ENCODE data around the gene TOP3B. TPM values are rescaled to one million over a fixed set of nuclear protein-coding genes. Genes with fewer than 3 reads are reported as not detected.
A peak's percentile ranks its signal among the peaks of the same experiment; 100 is the strongest.

Gene TOP3B
- total and polyA plus RNA-seq, 10 of the 15 experiments (the other 5 are each of a cell fraction or from before 2014, with no cell fraction given): 0.60 to 47.3 (median 33.7) TPM

GRCh38 chr22:21937041-21937820 is 45.4 kb downstream of the TOP3B start:
- RAD21 ChIA-PET (ENCODE audit: unreplicated experiment): interaction anchor here (1.0 to 2.5 kb wide), 7 partner anchors 13 to 1038 kb away, joined by 3 to 17 read pairs (median 4); partner anchors contain the start of gene PPM1F

More at GRCh38 chr22:21937041-21937820, 45.4 kb downstream of the TOP3B start:
- ChIA-PET SMC1A (ENCODE audit: uncharacterized antibody, unreplicated experiment) (interaction anchor here (0.6 to 2.5 kb wide), 9 partner anchors 13 to 277 kb away, joined by 3 to 14 read pairs (median 4); partner anchors contain the start of gene PPM1F), CTCF (interaction anchor here (0.9 to 8.1 kb wide), 21 partner anchors 12 to 1023 kb away, joined by 3 to 82 read pairs (median 4); partner anchors contain the start of genes PPIL2 and PPM1F), POLR2A (interaction anchor here (1.4 kb wide), 1 partner anchor 174 kb away, joined by 4 read pairs; no protein-coding TSS in a partner anchor)
- H2AFZ ChIP-seq (ENCODE audit: control insufficient read depth, low read depth, low read length): peak overlapping the region; percentile 71; the same call in 1 of the 2 replicates
- no peaks in the 10 kb centered on the region for H4K20me1 ChIP-seq (ENCODE audit: control insufficient read depth, insufficient read depth)
- no peaks in the 10 kb centered on the region for H3K27me3 ChIP-seq (replicated peaks in 1 of 2; ENCODE audit: control insufficient read depth in 2 of 2, insufficient read depth in 2 of 2, low read length in 1 of 2)
- in situ Hi-C loops (cut with MboI) (loop anchor here (10.0 kb wide), 1 partner anchor 62 kb away; no protein-coding TSS in a partner anchor), intact Hi-C loops (cut with micrococcal nuclease; ENCODE audit: unreplicated experiment) (loop anchor here (5.0 to 10.0 kb wide), 5 partner anchors 70 to 1020 kb away; partner anchors contain the start of gene MAPK1)
- H3K4me3 ChIP-seq: no peak overlapping the region
- H3K4me1 ChIP-seq (ENCODE audit: control insufficient read depth, insufficient read depth, low read length): peaks cover 13% of the 10 kb centered on the region
- WGBS (ENCODE audit: insufficient coverage, insufficient replicate concordance, low lambda C conversion rate, missing lambda C conversion rate): 85% methylated on average over 20 of the region's 20 CpGs
- H3K36me3 ChIP-seq (ENCODE audit: control insufficient read depth in 2 of 2, insufficient read depth in 2 of 2, low read length in 1 of 2): no peaks in the 10 kb centered on the region; a peak in 1 of 4 replicates
- TF ChIP-seq NKRF (conservative IDR thresholded peaks at IDR 0.05) (no peak), SMARCA5 (IDR thresholded peaks at IDR 0.05) (no peak), NBN (IDR thresholded peaks at IDR 0.05) (no peak), KLF5 (IDR thresholded peaks at IDR 0.05; ENCODE audit: partially characterized antibody) (no peak), JUNB (IDR thresholded peaks at IDR 0.05) (no peak), ZBTB4 (CRISPR knock-in tag; IDR thresholded peaks at IDR 0.05) (no peak), CBX5 (IDR thresholded peaks at IDR 0.05; ENCODE audit: low read depth) (no peak), TCF7 (IDR thresholded peaks at IDR 0.05; ENCODE audit: borderline replicate concordance) (no peak), E2F8 (IDR thresholded peaks at IDR 0.05; ENCODE audit: low read depth, partially characterized antibody) (no peak)
- peak overlapping the region; percentile 58; the same call in 1 of the 2 replicates for H3K9ac ChIP-seq (ENCODE audit: control insufficient read depth, insufficient read depth, low read length)
- ATAC-seq (no peak), DNase-seq (ENCODE audit: low read depth, low spot score) (no peak), FAIRE-seq (no peak)
- no peak overlapping the region for H3K27ac ChIP-seq (ENCODE audit: control insufficient read depth, insufficient read depth)
- H3K4me2 ChIP-seq (ENCODE audit: control insufficient read depth, insufficient read depth): peak overlapping the region; percentile 98
- BruUV-seq (replicated peaks): no TSS peak
- no peaks in the 10 kb centered on the region for H3K79me2 ChIP-seq (ENCODE audit: control insufficient read depth, insufficient read depth, low read length)
- H3K9me3 ChIP-seq (replicated peaks; ENCODE audit: control insufficient read depth, insufficient read depth, low read length): no peaks in the 10 kb centered on the region
